Measurements from ENCODE around the gene CD1E. TPM values are rescaled to one million over a fixed set of nuclear protein-coding genes. Genes with fewer than 3 reads are reported as not detected.

CD1E gene
- not detected in 2 replicates for total RNA-seq

DNA sequence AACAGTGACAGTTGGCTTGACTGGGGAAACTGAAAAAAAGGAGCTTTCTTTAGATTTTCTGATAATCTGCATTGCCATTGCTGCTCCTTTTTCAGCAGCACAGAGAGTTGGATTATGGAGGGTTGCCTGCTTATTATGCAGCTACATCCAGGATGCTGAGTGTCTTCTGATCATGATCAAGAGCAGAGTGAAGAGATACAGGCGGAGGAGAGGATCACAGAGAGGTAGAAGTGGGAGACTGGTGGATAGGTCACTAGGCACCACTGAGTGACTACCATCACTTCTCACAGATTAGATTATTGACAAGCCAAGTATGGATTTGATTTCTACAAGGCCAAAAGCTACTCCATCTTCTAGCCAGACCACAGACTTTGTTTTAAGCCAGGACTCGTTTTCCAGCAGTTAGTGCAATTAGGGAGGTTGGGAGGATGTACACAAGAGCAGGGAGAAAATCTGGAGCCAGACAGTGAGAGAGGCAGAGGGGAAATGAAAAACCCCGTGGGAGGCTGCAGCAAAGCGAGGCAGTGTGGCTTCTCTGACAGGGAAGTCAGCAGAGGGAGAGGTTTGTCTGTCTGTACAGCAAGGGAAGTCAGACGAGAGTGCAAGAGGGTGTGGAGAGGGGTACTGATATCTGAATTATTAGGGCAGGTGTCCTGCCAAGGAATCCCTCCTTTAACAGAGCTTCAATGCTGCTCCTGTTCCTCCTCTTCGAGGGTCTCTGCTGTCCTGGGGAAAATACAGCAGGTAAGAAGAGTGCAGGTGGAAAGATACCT lies at the start of gene CD1E:
CD1E (plus strand) TSS at position 592 of the 773 bp plus-strand sequence; CDS start at position 687, 95 bp downstream.

DNA sequence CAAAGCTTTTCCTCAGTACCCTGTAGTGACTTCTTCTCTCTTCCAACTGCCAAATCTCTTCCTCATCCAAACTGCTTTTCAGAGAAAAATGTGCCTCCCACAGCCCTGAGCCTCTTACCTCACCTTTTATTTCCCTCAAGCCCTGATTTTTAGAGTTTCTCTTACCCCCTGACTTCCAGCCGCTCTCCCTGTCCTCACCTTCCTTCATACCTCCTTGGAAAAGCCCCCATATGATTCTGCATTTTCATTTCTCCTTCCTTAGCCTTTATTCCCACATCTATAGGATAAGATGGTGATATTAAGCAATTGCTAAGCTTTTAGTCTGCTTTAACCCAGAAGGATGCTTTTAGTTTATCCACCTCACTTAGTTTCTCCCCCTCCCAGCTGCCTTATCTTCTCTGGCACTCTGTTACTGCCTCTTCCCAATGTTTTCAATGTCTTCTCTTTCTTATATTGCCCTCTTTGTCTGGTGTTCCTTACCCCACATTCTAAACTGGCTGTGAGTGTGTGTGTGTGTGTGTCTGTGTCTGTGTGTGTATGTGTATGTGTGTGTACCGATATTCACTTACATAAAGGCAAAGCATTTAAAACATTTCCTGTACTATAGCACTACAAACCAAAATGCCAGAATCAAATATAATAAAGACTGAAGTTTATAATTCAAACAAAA lies 22.1 kb upstream of the CD1E start, which contains the start of gene CD1B:
CD1B (minus strand) TSS at position 51 of the 670 bp plus-strand sequence. CDS start 108 bp downstream, outside the sequence.

DNA sequence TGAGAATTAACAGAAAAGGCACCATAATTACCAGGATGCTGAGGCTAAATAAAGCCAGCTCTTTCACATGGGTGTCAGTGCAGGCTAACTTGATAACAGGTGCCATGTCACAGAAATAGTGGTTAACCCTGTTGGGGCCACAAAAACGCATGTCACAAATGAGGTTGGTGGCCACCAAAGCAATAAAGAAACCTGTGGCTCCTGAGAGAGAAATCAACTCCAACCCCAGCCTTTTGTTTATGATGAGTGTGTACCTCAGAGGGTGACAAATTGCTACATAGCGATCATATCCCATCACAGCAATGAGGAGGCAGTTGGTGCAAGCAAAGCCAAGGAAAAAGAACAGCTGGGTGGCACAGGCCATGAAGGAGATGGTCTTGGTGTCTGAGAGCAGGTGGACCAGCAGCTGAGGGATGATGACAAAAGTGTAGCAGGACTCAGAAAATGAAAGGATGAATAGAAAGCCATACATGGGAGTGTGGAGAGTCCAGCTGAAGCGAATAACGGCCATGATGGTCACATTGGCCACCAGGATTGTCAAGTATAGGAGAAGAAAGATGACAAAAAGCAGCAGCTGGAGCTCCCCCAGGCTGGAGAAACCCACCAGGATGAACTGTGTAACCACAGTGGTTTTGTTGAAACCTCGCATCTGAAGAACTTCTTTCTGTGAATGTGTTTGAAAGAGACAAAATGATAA lies 45.3 kb downstream of the CD1E start, which contains the start of gene OR10T2:
OR10T2 (minus strand) TSS at position 649 of the 697 bp plus-strand sequence; CDS start at position 649, 0 bp downstream.

Other genes starting within 250 kb of the CD1E start
- gene CD1D, start 173.0 kb upstream of the CD1E start, total RNA-seq, result 7.8 and 17.6 TPM in 2 replicates
- not detected in 2 replicates for gene CD1A, start 99.5 kb upstream of the CD1E start, total RNA-seq
- not detected in 2 replicates for gene CD1C, start 64.0 kb upstream of the CD1E start, total RNA-seq
- gene CD1B, start 22.4 kb upstream of the CD1E start, total RNA-seq, result not detected in 2 replicates
- not detected in 2 replicates for gene OR10T2, start 45.6 kb downstream of the CD1E start, total RNA-seq
- gene OR10K2, start 72.3 kb downstream of the CD1E start, total RNA-seq, result not detected in 2 replicates
- not detected in 2 replicates for gene OR10K1, start 107.9 kb downstream of the CD1E start, total RNA-seq
- gene OR10R2, start 118.3 kb downstream of the CD1E start, total RNA-seq, result not detected in 2 replicates
- not detected in 2 replicates for gene OR6Y1, start 200.5 kb downstream of the CD1E start, total RNA-seq
- not detected in 2 replicates for gene OR6P1, start 216.7 kb downstream of the CD1E start, total RNA-seq
- gene OR10X1, start 226.0 kb downstream of the CD1E start, total RNA-seq, result not detected in 2 replicates